Measurements from ENCODE around the gene USH1C. TPM values are rescaled to one million over a fixed set of nuclear protein-coding genes. Genes with fewer than 3 reads are reported as not detected.

The USH1C gene
- total RNA-seq, 1 donor from 2014 or later = 1.1 TPM

DNA sequence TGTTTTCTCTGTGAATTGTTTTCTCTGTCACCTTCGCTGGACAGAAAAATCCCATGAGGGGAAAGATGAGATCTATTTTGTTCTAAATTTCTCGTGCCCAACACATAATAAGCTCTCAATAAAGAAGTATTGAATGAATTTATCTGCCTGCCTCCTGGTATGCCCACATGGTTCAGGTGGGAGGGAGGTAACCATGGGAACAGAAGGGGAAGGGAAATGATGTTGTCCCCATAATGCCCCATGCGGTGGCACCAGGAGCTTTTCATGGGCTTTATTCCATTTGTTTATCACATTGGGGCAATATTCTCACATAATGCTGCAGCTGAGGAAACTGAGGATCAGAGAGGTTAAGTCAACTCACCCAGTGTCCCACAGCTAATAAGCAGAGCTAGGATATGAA is 8.7 kb downstream of the USH1C start:
- TF ChIP-seq, protein P1, sequence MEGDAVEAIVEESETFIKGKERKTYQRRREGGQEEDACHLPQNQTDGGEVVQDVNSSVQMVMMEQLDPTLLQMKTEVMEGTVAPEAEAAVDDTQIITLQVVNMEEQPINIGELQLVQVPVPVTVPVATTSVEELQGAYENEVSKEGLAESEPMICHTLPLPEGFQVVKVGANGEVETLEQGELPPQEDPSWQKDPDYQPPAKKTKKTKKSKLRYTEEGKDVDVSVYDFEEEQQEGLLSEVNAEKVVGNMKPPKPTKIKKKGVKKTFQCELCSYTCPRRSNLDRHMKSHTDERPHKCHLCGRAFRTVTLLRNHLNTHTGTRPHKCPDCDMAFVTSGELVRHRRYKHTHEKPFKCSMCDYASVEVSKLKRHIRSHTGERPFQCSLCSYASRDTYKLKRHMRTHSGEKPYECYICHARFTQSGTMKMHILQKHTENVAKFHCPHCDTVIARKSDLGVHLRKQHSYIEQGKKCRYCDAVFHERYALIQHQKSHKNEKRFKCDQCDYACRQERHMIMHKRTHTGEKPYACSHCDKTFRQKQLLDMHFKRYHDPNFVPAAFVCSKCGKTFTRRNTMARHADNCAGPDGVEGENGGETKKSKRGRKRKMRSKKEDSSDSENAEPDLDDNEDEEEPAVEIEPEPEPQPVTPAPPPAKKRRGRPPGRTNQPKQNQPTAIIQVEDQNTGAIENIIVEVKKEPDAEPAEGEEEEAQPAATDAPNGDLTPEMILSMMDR (conservative IDR thresholded peaks at IDR 0.05; ENCODE audit: low read depth, low read length) = no peak
- H3K4me3 ChIP-seq (ENCODE audit: low read depth, low read length) = no peak overlapping the region
- no peak for DNase-seq (ENCODE audit: low read depth)

GRCh38 chr11:17533778-17534415 is 10.3 kb downstream of the USH1C start:
- TF ChIP-seq, protein P1 (conservative IDR thresholded peaks at IDR 0.05; ENCODE audit: low read depth, low read length) = no peak
- no peak for DNase-seq (ENCODE audit: low read depth)
- no peak overlapping the region for H3K4me3 ChIP-seq (ENCODE audit: low read depth, low read length)

- DNase-seq (ENCODE audit: low read depth) = no peak
- H3K4me3 ChIP-seq (ENCODE audit: low read depth, low read length) = no peak overlapping the region
- TF ChIP-seq, protein P1 (conservative IDR thresholded peaks at IDR 0.05; ENCODE audit: low read depth, low read length) = no peak
Measured at GRCh38 chr11:17533341-17533740, 10.9 kb downstream of the USH1C start.

- TF ChIP-seq, protein P1 (conservative IDR thresholded peaks at IDR 0.05; ENCODE audit: low read depth, low read length) = no peak
- DNase-seq (ENCODE audit: low read depth) = no peak
- H3K4me3 ChIP-seq (ENCODE audit: low read depth, low read length) = no peak overlapping the region
Measured at GRCh38 chr11:17532784-17533183, 11.4 kb downstream of the USH1C start.

- TF ChIP-seq, protein P1 (conservative IDR thresholded peaks at IDR 0.05; ENCODE audit: low read depth, low read length) = no peak
- peak; percentile 26 for DNase-seq (ENCODE audit: low read depth)
- H3K4me3 ChIP-seq (ENCODE audit: low read depth, low read length) = no peak overlapping the region
Measured at GRCh38 chr11:17531636-17532113, 12.5 kb downstream of the USH1C start.

- no peak overlapping the region for H3K4me3 ChIP-seq (ENCODE audit: low read depth, low read length)
- TF ChIP-seq, protein P1 (conservative IDR thresholded peaks at IDR 0.05; ENCODE audit: low read depth, low read length) = no peak
- DNase-seq (ENCODE audit: low read depth) = no peak
Measured at GRCh38 chr11:17531071-17531600, 13.1 kb downstream of the USH1C start.

DNA sequence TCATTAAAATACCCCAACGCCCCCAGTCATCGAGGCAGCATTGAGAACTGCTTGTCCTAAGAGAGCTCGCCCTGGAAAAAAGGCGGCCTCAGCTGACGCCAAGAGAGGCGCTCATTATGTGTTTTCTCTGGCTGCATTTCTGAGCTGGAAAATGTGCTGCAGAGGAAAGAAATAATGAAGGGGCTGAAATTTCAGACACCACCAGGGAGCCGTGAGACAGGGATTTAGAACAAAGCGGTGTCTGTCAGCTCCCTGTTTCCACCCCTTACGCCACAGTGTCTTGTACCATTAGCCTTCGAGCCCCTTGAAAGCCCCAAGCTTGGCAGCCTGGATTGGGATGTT is 14.4 kb downstream of the USH1C start:
- no peak for DNase-seq (ENCODE audit: low read depth)
- H3K4me3 ChIP-seq (ENCODE audit: low read depth, low read length) = no peak overlapping the region
- TF ChIP-seq, protein P1 (conservative IDR thresholded peaks at IDR 0.05; ENCODE audit: low read depth, low read length) = no peak
